ENCODE results near the gene MRPL47. TPM values are rescaled to one million over a fixed set of nuclear protein-coding genes. Genes with fewer than 3 reads are reported as not detected.
A peak's percentile ranks its signal among the peaks of the same experiment; 100 is the strongest.

MRPL47 gene
- total RNA-seq, 1 donor = 16.9 TPM

DNA sequence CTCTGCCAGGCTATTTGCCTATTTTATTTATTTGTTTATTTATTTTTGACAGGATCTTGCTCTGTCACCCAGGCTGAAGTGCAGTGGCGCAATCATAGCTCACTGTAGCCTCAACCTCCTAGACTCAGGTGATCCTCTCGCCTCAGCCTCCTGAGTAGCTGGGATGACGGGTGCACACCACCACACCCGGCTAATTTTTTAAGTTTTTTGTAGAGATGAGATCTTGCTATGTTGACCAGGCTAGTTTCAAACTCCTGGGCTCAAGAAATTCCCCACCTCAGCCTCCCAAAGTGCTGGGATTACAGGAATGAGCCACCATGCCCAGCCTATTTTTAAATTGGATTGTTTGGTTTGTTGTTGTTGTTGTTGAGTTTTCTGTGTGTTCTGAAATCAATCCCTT lies 5.6 kb upstream of the MRPL47 start:
- H3K4me3 ChIP-seq (ENCODE audit: low read length) = no peak overlapping the region
- H3K27me3 ChIP-seq (ENCODE audit: insufficient read depth, low read length) = no peaks in the 10 kb centered on the region
- peaks cover 27% of the 10 kb centered on the region for H3K4me1 ChIP-seq (ENCODE audit: insufficient read depth, low read length)
- no peaks in the 10 kb centered on the region for H3K9me3 ChIP-seq (ENCODE audit: low read depth, low read length)

- Histone ChIP-seq H3K4me3 (ENCODE audit: low read length) (no peak overlapping the region), H3K4me1 (ENCODE audit: insufficient read depth, low read length) (peaks cover 28% of the 10 kb centered on the region), H3K9me3 (ENCODE audit: low read depth, low read length) (no peaks in the 10 kb centered on the region), H3K27me3 (ENCODE audit: insufficient read depth, low read length) (no peaks in the 10 kb centered on the region)
Observed at GRCh38 chr3:179608931-179609720, 4.7 kb upstream of the MRPL47 start.

- Histone ChIP-seq H3K4me1 (ENCODE audit: insufficient read depth, low read length) (peaks cover 37% of the 10 kb centered on the region), H3K4me3 (ENCODE audit: low read length) (no peak overlapping the region), H3K9me3 (ENCODE audit: low read depth, low read length) (no peaks in the 10 kb centered on the region), H3K27me3 (ENCODE audit: insufficient read depth, low read length) (no peaks in the 10 kb centered on the region)
Observed at GRCh38 chr3:179606534-179607085, 2.2 kb upstream of the MRPL47 start.

DNA sequence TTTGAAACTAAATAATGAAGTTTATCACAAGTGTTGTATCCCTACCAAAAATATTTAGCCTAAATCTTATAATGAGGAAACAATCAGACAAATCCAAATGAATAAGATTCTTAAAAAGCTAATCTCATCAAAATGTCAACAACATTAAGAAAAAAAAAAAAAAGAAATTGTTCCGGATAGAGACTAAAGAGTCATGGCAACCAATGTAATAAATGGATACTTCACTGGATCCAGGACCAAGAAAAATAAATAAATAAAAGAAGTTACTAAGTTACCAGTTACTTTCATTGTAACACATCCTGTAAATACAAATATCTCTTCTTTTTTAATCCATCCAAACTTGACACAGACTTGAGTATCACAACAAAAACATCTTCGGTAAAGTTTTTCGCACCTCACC lies 607 bp downstream of the MRPL47 start:
- Histone ChIP-seq H3K9me3 (ENCODE audit: low read depth, low read length) (no peaks in the 10 kb centered on the region), H3K4me3 (ENCODE audit: low read length) (peak overlapping the region; percentile 94), H3K27me3 (ENCODE audit: insufficient read depth, low read length) (no peaks in the 10 kb centered on the region), H3K4me1 (ENCODE audit: insufficient read depth, low read length) (peaks cover 31% of the 10 kb centered on the region)

GRCh38 chr3:179603321-179603720 lies 1.1 kb downstream of the MRPL47 start:
- H3K9me3 ChIP-seq (ENCODE audit: low read depth, low read length) = no peaks in the 10 kb centered on the region
- no peaks in the 10 kb centered on the region for H3K27me3 ChIP-seq (ENCODE audit: insufficient read depth, low read length)
- H3K4me1 ChIP-seq (ENCODE audit: insufficient read depth, low read length) = peaks cover 26% of the 10 kb centered on the region
- no peak overlapping the region for H3K4me3 ChIP-seq (ENCODE audit: low read length)

DNA sequence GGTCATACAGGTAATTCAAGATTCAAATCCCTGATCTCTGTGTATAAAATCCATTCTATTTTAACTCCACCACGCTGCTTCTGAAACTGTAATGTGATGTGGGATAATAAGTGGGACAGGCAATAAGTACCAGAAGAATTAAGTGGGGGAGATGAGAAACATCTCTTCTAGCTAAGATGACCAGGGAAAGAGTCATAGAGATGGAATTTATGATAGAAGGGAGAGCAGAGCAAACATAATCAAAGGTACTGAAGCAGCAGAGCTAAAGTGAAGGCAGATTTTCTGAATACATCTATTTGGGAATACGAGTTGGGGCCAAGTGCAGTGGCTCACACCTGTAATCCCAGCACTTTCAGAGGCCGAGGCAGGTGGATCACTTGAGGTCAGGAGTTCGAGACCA lies 4.9 kb downstream of the MRPL47 start:
- no peaks in the 10 kb centered on the region for H3K9me3 ChIP-seq (ENCODE audit: low read depth, low read length)

GRCh38 chr3:179591313-179591712 lies 13.1 kb downstream of the MRPL47 start:
- Histone ChIP-seq H3K4me3 (ENCODE audit: low read length) (no peak overlapping the region), H3K9me3 (ENCODE audit: low read depth, low read length) (no peaks in the 10 kb centered on the region), H3K4me1 (ENCODE audit: insufficient read depth, low read length) (no peaks in the 10 kb centered on the region), H3K27me3 (ENCODE audit: insufficient read depth, low read length) (no peaks in the 10 kb centered on the region)

More for the DNA sequence above, 4.9 kb downstream of the MRPL47 start:
- Histone ChIP-seq H3K4me1 (ENCODE audit: insufficient read depth, low read length) (peaks cover 9% of the 10 kb centered on the region), H3K4me3 (ENCODE audit: low read length) (no peak overlapping the region), H3K27me3 (ENCODE audit: insufficient read depth, low read length) (no peaks in the 10 kb centered on the region)

DNA sequence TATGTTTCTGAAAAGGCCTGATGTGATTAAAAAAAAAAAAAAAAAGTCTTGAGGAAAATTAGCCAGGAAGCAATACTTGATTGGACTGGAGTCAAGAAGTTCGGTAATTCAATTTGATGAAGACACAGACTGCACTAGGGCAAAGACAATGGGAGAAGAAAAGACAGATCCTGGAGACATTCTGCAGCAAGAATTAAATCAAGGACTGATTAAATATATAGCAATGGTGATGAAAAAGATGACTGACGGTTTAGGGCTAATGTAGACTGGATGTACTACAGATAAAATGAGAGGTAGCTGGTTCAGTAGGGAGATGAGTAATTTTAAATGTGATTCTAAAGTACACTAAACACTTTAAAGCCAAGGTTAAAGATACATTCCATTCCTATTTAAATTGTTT lies 13.8 kb downstream of the MRPL47 start:
- H3K4me3 ChIP-seq (ENCODE audit: low read length) = no peak overlapping the region
- no peaks in the 10 kb centered on the region for H3K27me3 ChIP-seq (ENCODE audit: insufficient read depth, low read length)
- no peaks in the 10 kb centered on the region for H3K4me1 ChIP-seq (ENCODE audit: insufficient read depth, low read length)
- no peaks in the 10 kb centered on the region for H3K9me3 ChIP-seq (ENCODE audit: low read depth, low read length)

- Histone ChIP-seq H3K4me3 (ENCODE audit: low read length) (no peak overlapping the region), H3K4me1 (ENCODE audit: insufficient read depth, low read length) (no peaks in the 10 kb centered on the region)
Observed at GRCh38 chr3:179589143-179589542, 15.3 kb downstream of the MRPL47 start.

DNA sequence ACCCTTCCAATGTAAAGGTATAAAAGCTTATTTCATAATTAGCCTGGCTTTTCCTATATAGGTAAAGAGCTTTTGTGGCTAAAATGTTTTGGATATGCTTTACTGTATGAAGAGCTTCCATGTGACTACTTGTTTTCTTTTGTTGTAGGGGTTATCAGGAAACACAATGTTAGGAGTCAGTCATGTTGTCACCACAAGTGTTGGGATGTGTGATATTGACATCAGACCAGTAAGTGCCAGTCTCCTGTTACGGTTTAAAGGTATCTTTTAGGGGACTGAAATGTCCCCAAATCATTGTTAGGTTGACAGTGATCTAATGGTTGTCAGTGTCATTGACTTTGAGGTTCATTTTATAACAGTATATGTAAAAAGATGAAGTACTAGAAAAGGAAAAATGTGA lies 23.4 kb downstream of the MRPL47 start:
- Histone ChIP-seq H3K9me3 (ENCODE audit: low read depth, low read length) (no peaks in the 10 kb centered on the region), H3K4me1 (ENCODE audit: insufficient read depth, low read length) (no peaks in the 10 kb centered on the region), H3K4me3 (ENCODE audit: low read length) (no peak overlapping the region), H3K27me3 (ENCODE audit: insufficient read depth, low read length) (no peaks in the 10 kb centered on the region)

More at GRCh38 chr3:179589143-179589542, 15.3 kb downstream of the MRPL47 start:
- Histone ChIP-seq H3K9me3 (ENCODE audit: low read depth, low read length) (no peaks in the 10 kb centered on the region), H3K27me3 (ENCODE audit: insufficient read depth, low read length) (no peaks in the 10 kb centered on the region)

DNA sequence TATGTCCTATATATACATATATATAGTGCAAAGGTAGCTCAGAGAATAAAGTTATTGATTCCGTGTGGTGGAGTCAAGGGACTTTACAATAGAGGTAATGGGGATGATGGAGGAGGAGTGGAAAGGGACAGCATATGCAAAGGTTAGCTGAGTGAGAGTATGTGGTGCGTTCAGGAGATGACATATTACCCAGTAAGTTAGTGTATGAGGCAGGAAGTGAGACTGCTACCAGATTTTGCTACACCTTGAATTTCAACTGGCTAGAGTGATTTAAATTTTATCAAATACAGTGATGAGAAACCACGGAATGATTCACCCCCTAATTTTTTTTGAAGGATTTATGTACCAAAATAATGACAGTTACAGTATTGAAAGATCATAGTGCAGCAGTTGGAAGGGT lies 38.9 kb downstream of the MRPL47 start:
- Histone ChIP-seq H3K9me3 (ENCODE audit: low read depth, low read length) (no peaks in the 10 kb centered on the region), H3K4me3 (ENCODE audit: low read length) (no peak overlapping the region), H3K27me3 (ENCODE audit: insufficient read depth, low read length) (no peaks in the 10 kb centered on the region), H3K4me1 (ENCODE audit: insufficient read depth, low read length) (peaks cover 14% of the 10 kb centered on the region)

GRCh38 chr3:179563271-179563783 lies 41.1 kb downstream of the MRPL47 start:
- peaks cover 14% of the 10 kb centered on the region for H3K4me1 ChIP-seq (ENCODE audit: insufficient read depth, low read length)
- H3K27me3 ChIP-seq (ENCODE audit: insufficient read depth, low read length) = no peaks in the 10 kb centered on the region
- H3K4me3 ChIP-seq (ENCODE audit: low read length) = peak overlapping the region; percentile 81
- no peaks in the 10 kb centered on the region for H3K9me3 ChIP-seq (ENCODE audit: low read depth, low read length)

DNA sequence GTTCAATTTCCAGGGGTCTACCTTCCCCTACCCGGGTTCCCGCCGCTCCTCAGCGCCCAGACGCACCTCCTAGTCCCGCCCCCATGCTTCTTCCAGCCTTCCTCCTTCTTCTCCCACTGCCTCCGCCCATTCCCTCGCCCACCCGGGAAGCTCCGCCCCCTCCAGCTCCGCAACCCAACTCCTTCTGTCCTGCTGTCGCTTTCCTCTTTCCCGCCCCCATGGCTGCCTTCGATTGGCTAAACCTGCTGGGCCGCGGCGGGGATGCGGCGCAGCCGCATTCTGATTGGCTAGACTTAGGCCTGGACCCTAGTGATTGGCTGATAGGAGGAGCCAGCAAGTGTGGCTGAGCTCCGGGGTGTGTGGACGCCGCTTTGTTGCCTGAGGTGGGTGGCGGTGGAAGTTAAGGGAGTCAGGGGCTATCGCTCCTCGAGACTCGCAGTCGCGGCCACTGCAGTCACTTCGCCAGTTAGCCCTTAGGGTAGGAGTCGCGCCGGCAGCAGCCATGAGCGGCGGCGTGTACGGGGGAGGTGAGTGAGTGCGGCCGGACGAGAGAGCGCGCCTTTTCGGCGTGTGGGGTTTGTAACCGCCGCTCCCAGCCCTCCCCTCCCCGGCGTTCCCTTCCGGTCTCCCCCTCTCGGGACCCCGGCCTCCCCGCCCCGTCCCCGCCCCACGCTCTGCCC lies 41.7 kb downstream of the MRPL47 start, which contains the start of gene ACTL6A:
Gene ACTL6A, plus strand, starts transcription at position 336 of the 680 bp plus-strand sequence. Its CDS starts 167 bp downstream, at position 503.
- H3K4me1 ChIP-seq (ENCODE audit: insufficient read depth, low read length) = peaks cover 14% of the 10 kb centered on the region
- peak within 1 kb of the TSS; percentile 81 for H3K4me3 ChIP-seq (ENCODE audit: low read length)
- no peaks in the 10 kb centered on the region for H3K27me3 ChIP-seq (ENCODE audit: insufficient read depth, low read length)
- no peaks in the 10 kb centered on the region for H3K9me3 ChIP-seq (ENCODE audit: low read depth, low read length)

DNA sequence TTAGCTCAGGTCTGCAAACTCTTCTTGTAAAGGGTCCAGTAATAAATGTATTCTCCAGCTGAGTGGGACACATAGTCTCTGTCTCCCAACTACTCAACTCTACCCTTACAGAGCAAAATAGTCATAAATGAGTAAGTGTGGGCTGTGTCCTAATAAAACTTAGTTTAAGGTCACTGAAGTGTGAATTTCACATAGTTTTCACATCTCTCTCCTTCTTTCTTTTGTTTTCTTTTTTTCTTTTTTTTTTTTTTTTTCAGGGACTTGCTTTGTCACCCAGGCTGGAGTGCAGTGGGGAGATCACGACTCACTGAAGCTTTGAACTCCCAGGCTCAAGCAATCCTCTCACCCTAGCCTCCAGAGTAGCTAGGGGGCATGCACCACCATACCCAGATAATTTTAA lies 43.6 kb downstream of the MRPL47 start:
- H3K9me3 ChIP-seq (ENCODE audit: low read depth, low read length) = no peaks in the 10 kb centered on the region
- H3K4me1 ChIP-seq (ENCODE audit: insufficient read depth, low read length) = peaks cover 14% of the 10 kb centered on the region
- no peak overlapping the region for H3K4me3 ChIP-seq (ENCODE audit: low read length)

GRCh38 chr3:179558742-179559364 lies 45.6 kb downstream of the MRPL47 start:
- Histone ChIP-seq H3K4me1 (ENCODE audit: insufficient read depth, low read length) (peaks cover 5% of the 10 kb centered on the region), H3K9me3 (ENCODE audit: low read depth, low read length) (no peaks in the 10 kb centered on the region), H3K4me3 (ENCODE audit: low read length) (no peak overlapping the region), H3K27me3 (ENCODE audit: insufficient read depth, low read length) (no peaks in the 10 kb centered on the region)

More for the DNA sequence above, 43.6 kb downstream of the MRPL47 start:
- no peaks in the 10 kb centered on the region for H3K27me3 ChIP-seq (ENCODE audit: insufficient read depth, low read length)
